Right lobe of liver (tissue), 4 donors: ENCODE results near the gene ATP12A.

ENCODE experiments used
- CTCF ChIP-seq, 4 donors: fragments of 200-600 bp in 3 of 4; fragments of 450-650 bp in 1 of 4; IDR thresholded peaks; one replicate each; pipeline versions ENCODE4 v1.5.1 to v1.8.0; 2016 to 2022; ENCODE audit warnings: antibody characterized with exemption in 4 of 4, mild to moderate bottlenecking in 2 of 4
- POLR2A ChIP-seq: fragments of 450-650 bp; IDR thresholded peaks from one replicate; pipeline ENCODE4 v1.6.1; 2017; ENCODE audit warnings: antibody characterized with exemption, mild to moderate bottlenecking
- donor health status: DM: no; HTN: no; CAD: no.
- donor health status: DM: no; HTN: no; CAD: no.
- donor health status: DM: no; HTN: yes; CAD: no.

GRCh38 chr13:24642219-24642618, 38.0 kb upstream of the ATP12A start:
- TF ChIP-seq CTCF (IDR thresholded peaks at IDR 0.05), result no peak
- no peak for TF ChIP-seq POLR2A
